ENCODE results near the gene PAXX.

The PAXX gene

DNA sequence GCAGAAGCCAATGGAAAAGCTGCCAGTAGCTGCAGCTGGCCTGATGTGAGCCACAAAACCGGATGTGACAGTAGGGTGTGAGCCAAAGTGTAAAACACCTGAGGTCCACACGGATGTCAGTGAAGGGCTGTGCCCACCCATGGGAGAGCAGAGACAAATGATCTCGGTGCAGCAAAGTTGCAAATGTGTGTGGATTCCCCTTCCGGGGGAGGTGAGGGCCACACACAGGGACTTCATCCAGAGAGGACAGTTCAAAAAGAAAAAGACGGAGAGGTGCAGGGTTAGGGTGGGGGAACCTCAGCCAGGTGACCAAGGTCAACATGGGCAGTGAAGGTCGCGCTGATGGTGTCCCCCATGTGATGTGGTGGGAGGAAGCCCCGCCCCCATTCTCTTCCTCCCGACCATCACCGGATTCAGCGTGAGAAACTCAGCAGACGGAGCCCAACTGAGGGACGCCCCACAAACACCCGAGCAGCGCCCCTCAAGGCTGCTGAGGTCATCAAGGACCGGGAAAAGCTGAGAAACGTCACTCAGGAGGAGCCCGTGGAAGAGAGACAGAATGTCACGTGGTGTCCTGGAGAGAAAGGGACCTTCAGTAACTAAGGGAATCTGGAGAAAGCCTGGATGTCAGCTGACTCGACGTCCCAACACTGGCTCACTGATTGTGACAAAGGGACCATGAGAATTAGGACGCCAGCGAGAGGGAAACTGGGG, 26.3 kb upstream of the PAXX start:
- peak; percentile 80 for DNase-seq (ENCODE audit: low spot score)

DNA sequence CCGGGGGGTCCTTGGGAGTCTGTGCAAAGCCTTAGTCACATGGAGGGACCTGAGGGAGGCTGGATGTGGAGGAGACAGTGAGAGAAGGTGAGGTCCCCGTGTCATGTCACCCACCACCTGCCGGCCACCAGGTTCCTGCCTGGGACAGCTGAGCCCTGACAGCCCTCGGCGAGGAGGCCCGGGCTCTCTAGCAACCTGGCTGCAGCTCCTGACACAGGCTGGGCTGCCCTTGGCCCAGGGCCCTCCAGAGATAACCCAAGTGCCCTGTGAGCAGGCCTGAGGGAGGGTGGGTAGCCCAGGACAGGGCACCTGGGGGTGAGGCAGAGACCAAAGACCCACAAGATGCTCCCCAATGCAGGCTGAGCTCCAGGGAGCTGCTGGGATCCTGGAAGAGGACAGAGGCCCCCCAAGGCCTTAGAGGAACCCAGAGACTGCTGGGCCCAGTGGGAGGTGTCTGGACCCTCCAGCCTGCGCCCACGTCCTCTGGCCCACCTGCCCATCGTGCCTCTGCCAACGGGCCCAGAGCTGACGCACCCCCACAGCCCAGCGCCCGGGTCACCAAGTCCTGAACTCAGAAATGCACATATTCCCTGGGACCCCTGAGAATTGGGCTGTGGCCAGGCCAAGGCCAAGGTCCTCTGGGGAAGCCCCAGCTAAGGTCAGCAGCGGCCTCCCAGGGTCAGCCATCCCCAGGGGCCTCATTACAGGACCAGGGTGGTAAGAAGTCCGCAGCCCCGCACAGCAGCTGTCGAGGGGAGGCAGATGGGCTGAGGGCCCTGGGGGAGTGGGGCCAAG, 23.7 kb upstream of the PAXX start:
- no peak for DNase-seq (ENCODE audit: low spot score)

- no peak for DNase-seq (ENCODE audit: low spot score)
Measured at GRCh38 chr9:136969150-136969549, 23.1 kb upstream of the PAXX start.

DNA sequence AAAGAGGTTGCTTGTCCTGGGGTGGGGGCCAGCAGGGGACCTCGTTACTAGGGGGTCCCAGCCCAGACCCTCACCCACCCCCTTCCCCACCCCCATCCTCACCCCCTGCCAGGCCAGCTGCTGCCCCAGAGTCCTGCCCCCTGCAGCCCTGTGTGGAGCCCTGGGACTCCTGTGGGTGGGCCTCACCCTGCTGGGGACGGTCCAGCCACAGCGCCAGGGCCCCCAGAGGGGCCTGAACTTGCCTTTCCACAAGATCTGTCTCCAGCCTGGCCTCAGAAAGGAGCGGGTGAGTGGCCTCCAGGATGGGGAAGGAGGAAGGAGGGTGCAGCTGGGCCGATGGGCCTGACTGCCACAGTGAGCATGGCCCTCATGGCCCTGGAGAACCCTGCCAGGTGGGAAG, 22.4 kb upstream of the PAXX start:
- DNase-seq (ENCODE audit: low spot score) = no peak

- DNase-seq (ENCODE audit: low spot score) = no peak
Measured at GRCh38 chr9:136970361-136970760, 21.9 kb upstream of the PAXX start.

DNA sequence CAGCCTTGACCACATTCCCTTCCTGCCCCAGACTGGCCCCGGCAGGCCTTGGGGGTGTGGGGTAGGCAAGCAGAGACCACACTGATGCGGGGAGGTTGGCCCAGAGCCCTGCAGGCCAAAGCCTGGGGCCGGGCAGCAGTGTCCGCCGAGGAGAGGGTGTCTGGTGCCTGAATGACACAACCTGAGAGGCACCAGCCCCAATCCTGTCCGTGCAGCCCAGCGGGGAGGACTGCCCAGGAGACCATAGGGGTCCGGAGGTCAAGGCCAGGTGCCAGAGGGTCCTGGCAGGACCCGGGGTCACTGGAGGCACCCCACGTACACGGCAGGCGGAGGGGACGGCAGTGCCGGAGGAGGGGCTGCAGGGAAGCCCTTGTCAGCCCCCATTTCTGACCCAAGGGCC, 20.5 kb upstream of the PAXX start:
- no peak for DNase-seq (ENCODE audit: low spot score)

DNA sequence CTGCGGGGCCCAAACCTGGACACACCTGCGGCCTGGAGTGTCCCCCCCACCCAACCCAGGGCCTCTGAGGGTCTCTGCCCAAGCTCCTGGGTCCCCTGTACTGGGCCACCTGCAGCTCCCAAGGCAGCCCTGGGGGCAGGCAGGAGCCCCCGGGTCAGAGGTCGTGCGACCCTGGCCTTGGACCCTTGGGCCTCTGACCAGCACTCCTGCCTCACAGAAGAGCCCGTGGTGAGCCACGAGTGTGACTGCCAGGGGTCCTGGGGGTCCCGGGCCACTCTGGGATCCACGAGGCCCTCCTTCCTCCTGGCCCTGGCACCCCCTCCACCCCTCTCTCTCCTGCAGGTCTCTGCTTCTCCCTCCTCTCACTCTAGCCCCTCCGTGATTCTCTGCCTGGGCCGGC, 19.9 kb upstream of the PAXX start:
- no peak for DNase-seq (ENCODE audit: low spot score)

- no peak for DNase-seq (ENCODE audit: low spot score)
Measured at GRCh38 chr9:136972743-136973142, 19.5 kb upstream of the PAXX start.

DNA sequence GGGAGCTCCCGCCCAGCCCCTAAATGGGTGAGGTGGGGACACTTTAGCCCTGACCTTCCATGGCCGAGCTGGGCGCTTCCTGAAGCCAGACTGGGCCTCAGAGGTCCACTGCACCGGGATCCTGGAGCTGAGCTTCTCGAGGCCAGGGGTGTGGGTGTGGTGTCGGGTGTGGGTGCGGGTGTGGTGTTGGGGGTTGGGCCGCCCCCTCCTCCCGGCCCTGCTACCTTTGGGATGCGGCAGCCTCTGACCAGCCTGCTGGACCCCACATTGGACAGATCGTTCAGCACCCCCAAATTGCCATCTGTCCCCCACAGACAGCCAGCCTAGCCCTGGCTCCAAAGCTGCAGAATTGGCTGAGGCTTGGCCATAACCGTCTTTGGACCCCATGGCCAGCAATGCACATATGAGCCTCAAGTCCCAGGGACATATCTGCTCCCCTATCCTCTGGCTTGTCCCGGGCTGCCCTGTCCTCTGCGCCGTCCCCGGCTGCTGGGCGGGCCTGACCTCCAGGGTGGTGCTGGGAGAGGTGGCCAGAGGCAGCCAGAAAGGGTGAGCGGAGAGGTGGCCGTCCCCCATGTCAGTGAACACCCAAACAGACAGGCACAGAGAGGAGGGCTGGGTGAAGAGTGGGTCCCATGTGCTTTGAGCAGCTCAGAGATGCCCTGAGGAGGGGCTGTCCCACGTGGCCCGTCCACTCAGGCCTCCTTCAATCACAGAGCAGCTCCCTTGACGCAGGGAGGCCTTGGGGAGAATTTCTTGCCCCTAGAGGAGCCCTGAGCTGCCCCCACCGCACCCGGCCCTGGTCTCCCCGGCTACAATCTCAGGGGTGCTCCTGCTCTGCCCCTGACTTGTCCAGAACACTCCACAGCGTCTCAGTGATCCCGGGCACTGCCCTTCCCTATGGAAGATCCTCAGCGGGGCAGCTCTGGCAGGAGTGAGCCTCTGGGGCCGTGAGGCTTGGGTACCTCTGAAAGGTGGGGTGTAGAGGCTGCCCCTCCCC, 18.3 kb upstream of the PAXX start:
- DNase-seq (ENCODE audit: low spot score) = no peak

DNA sequence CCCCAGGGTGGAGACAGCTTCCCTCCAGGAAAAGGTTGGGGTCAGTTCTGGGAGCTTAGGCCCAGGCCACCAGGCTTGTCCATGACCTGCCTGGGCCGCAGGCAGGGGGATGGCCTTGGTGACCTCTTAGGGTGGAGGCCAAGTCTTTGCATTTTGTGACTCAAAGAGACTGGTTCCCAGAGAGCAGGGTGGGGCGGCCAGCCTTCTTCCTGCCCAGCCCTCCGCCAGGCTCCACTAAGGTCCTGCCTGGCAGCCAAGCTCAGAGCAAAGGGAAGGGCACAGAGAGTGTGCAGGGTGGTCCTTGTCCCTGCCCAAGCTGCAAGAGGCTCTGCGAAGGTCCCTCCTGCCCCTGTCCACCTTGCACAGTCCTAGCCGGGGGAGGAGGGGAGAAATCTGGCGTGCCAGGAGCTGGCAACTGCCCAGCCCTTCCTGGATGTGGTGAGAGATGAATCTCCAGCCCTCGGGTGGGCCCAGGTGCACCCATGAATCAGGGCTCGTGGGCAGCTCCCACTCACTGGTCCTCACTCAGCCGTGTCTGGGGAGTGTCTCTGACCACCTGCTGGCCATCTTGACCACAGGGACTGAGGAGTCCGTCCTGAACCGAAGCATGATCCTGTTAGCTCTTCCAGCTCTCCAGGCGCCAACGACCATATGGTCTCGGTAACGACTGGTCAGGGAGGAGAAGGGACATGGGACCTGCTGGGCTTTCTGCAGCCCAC, 17.2 kb upstream of the PAXX start:
- DNase-seq (ENCODE audit: low spot score) = no peak

GRCh38 chr9:136975644-136976043, 16.6 kb upstream of the PAXX start:
- DNase-seq (ENCODE audit: low spot score) = peak; percentile 86

DNA sequence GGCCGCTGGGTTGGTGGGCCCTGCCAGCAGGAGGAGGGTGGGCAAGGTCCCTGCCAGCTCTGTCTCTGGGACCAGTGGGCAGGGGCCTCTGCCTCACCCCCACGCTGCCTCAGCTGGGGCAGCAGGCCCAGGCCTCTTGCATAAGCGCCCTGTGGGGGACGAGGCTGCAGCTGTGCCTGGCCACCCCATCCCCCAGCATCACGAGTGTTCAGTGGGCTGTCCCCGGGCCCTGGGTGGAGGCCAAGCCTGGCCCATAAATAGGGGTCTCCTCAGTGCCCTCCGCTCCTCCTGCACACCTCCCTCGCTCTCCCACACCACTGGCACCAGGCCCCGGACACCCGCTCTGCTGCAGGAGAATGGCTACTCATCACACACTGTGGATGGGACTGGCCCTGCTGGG, 15.0 kb upstream of the PAXX start, which contains the start of gene PTGDS:
Gene PTGDS, plus strand, starts transcription at position 282 of the 400 bp plus-strand sequence. Its CDS starts 75 bp downstream, at position 357.
- peak; percentile 97 for DNase-seq (ENCODE audit: low spot score)

DNA sequence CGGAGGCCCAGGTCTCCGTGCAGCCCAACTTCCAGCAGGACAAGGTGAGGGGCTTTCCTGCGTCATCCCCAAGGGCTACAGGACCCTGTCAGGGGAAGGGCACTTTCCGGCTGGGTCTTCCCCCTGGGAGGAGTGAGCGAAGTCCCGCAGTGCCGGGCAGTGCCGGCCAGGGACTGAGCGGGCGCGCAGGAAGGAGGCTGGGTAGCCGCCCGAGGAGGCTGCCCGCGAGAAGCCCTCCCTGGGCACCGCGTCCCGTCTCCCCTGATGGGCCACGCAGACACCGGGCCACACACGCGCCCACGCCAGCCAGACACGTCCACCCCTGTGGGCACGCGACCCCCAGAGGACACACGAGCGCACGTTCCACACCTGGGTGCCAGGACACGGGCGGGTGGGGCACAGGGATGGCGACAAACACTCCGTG, 14.6 kb upstream of the PAXX start:
- no peak for DNase-seq (ENCODE audit: low spot score)

DNA sequence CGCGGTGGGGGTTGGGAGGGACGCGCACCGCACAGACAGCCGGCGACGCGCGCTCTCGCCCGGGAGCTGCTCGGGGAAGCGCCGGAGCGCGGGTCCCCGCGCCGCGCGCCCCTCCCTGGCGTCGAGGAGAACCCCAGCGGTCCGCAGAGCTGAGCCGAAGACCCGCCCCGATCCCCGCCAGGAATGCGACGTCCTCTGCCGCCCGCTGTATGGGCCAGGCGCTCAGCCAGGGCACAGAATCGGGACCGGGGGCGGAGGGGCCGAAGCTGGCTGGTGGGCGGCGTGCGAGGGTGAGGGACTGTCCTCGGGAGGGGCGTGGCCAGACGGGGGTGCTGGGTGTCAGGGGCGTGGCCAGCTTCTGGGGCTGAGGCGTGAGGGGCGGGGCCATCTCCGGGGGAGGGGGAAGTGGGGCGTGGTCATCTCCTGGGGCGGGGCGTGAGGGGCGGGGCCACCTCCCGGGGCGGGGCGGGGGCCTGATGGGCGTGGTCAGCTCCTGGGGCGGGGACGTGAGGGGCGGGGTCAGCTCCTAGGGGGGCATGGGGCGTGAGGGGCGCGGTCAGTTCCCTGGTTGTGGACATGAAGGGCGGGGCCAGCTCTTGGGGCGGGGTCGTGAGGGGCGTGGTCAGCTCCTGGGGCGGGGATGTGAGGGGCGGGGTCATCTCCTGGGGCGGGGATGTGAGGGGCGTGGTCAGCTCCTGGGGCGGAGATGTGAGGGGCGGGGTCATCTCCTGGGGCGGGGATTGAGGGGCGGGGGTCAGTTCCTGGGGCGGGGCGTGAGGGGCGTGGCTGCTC, 14.0 kb upstream of the PAXX start:
- DNase-seq (ENCODE audit: low spot score) = peak; percentile 93

- DNase-seq (ENCODE audit: low spot score) = no peak
Measured at GRCh38 chr9:136978865-136979544, 13.2 kb upstream of the PAXX start.

- DNase-seq (ENCODE audit: low spot score) = no peak
Measured at GRCh38 chr9:136979769-136980587, 12.2 kb upstream of the PAXX start.

DNA sequence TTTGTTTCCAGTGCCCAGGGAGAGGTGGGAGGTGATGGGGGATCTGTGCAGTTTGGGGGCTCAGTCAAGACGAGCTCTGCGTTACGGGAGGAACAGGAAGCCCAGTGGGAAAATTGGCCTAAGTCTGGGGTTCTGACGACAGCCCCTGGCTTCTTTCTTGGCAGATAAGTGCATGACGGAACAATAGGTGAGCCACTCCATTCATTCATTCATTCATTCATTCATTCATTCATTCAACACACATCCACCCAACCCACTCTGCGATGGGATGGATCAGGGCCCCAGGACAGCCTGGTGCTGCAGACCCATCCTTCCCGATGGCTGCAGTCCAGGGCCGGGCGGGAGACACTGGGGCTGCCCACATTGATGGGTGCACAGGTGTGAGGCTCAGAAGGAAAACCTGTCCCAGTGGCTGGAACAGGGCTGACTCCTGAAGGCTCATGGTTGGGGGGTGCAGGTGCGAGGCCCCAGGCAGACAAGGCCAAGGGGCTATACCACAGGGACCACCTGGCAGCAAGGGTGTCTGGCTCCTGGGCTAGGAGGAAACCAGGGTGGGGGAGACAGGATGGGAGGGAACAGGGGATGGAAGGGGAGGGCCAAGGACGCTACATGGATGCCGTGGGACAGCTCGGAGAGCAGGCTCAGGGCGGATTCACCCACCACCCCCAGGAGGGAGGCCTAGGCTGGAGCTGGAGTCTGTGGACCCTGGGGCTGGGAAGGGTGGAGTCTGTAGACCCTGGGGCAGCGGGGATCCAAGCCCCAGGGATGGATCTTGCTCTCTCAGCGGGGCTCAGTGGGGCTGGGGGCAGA, 11.3 kb upstream of the PAXX start:
- no peak for DNase-seq (ENCODE audit: low spot score)

- peak; percentile 77 for DNase-seq (ENCODE audit: low spot score)
Measured at GRCh38 chr9:136981588-136982231, 10.5 kb upstream of the PAXX start.

Data from putamen (tissue), 1 donor.